HCT116 (cell line): Measurements from ENCODE around the gene ERVH48-1. TPM values are rescaled to one million over a fixed set of nuclear protein-coding genes. Genes with fewer than 3 reads are reported as not detected.

ENCODE experiments used
- ATAC-seq: fragments of 200-7000 bp; cut with Tn5 transposase; 2 replicates; pipeline ENCODE4 v1.9.1; 2020; ENCODE audit warnings: mild to moderate bottlenecking, moderate library complexity
- Bru-seq: library from RNA; stranded (reverse); fragments of 400-500 nt; gene quantifications from one replicate; lab custom pipeline; 2021; lab: Mats Ljungman, UMichigan
- BruChase-seq, 2 experiments: library from RNA; stranded (reverse); fragments of 400-500 nt; gene quantifications; one replicate each; lab custom pipeline; 2021; lab: Mats Ljungman, UMichigan
- BruUV-seq: library from RNA; stranded (reverse); fragments of 400-500 nt; replicated peaks from 2 replicates; lab custom pipeline; 2021; lab: Mats Ljungman, UMichigan
- CTCF ChIA-PET: fragments of 300-600 bp; sonication (Branson Sonifier 250); formaldehyde crosslinking; loops from one replicate; lab custom pipeline; 2021; ENCODE audit warnings: antibody characterized with exemption; lab: Charles Lee
- POLR2A ChIA-PET: fragments of 300-600, 350-600 bp; sonication (Branson Sonifier 250); formaldehyde crosslinking; loops from one replicate; lab custom pipeline; 2021; ENCODE audit warnings: antibody characterized with exemption; lab: Charles Lee
- RAD21 ChIA-PET, 2 experiments: fragments of 300-600 bp; sonication (Branson Sonifier 250); formaldehyde crosslinking; loops; one replicate each; lab custom pipeline; 2023; ENCODE audit warnings: low total read pairs in 2 of 2; ENCODE audit not compliant: uncharacterized antibody in 2 of 2, unreplicated experiment in 2 of 2, low non-redundant PET in 1 of 2; lab: Charles Lee
- DNase-seq: peaks from one replicate; pipeline ENCODE4 v3.0.0-alpha.2; 2010; ENCODE audit warnings: low read depth, low spot score
- H2AFZ ChIP-seq: fragments of 200-600 bp; shearing (Covaris generic), sonication (generic); 2 replicates; pipeline ENCODE4 v1.6.1; 2017; ENCODE audit warnings: low read depth, mixed run types, mixed read lengths, antibody characterized with exemption, low read length; ENCODE audit not compliant: poor library complexity, severe bottlenecking
- H3K27ac ChIP-seq: 2 replicates; pipeline ENCODE4 v1.5.1; 2012; ENCODE audit warnings: low read depth, low read length
- H3K27me3 ChIP-seq: fragments of 200-600 bp; sonication (generic); 2 replicates; pipeline ENCODE4 v1.6.1; 2016; ENCODE audit warnings: mixed run types, low read length, mixed read lengths; ENCODE audit not compliant: insufficient read depth
- H3K36me3 ChIP-seq, 2 experiments: fragments of 200-500 bp in 1 of 2; fragments of 200-600 bp in 1 of 2; sonication (Bioruptor generic) in 1 of 2; sonication (generic) in 1 of 2; 2 replicates each; pipeline versions ENCODE4 v1.5.1 to v1.6.1; 2014 to 2016; ENCODE audit warnings: low read length in 2 of 2, inconsistent platforms in 1 of 2, mixed read lengths in 1 of 2, mixed run types in 1 of 2; ENCODE audit not compliant: insufficient read depth in 2 of 2, control insufficient read depth in 1 of 2
- H3K4me1 ChIP-seq, 2 experiments: fragments of 200-600 bp in 1 of 2; sonication (generic) in 1 of 2; 2 replicates each; pipeline versions ENCODE4 v1.5.1 to v1.6.1; 2012 to 2017; ENCODE audit warnings: low read length in 2 of 2, inconsistent platforms in 1 of 2, mild to moderate bottlenecking in 1 of 2, mixed read lengths in 1 of 2, mixed run types in 1 of 2, moderate library complexity in 1 of 2; ENCODE audit not compliant: insufficient read depth in 2 of 2, control insufficient read depth in 1 of 2
- H3K4me2 ChIP-seq: fragments of 200-600 bp; sonication (generic); 2 replicates; pipeline ENCODE4 v1.6.1; 2017; ENCODE audit warnings: mixed run types, low read length, mixed read lengths
- H3K4me3 ChIP-seq, 2 experiments: fragments of 200-600 bp in 1 of 2; sonication (generic) in 1 of 2; replicated peaks in 1 of 2; 2 replicates each; pipeline ENCODE4 v1.5.1; 2011 to 2016; ENCODE audit warnings: low read length in 2 of 2, control low read depth in 1 of 2, low read depth in 1 of 2, mild to moderate bottlenecking in 1 of 2, mixed read lengths in 1 of 2, mixed run types in 1 of 2
- H3K79me2 ChIP-seq: fragments of 200-600 bp; sonication (generic); 2 replicates; pipeline ENCODE4 v1.6.1; 2017; ENCODE audit warnings: mild to moderate bottlenecking, mixed run types, low read length, moderate library complexity, mixed read lengths; ENCODE audit not compliant: insufficient read depth
- H3K9ac ChIP-seq: fragments of 200-600 bp; sonication (generic); 2 replicates; pipeline ENCODE4 v1.6.1; 2016; ENCODE audit warnings: low read length, mixed read lengths
- H3K9me2 ChIP-seq: fragments of 200-600 bp; sonication (generic), shearing (Covaris generic); 2 replicates; pipeline ENCODE4 v1.6.1; 2017; ENCODE audit warnings: mixed run types, mild to moderate bottlenecking, moderate library complexity; ENCODE audit not compliant: insufficient read depth
- H3K9me3 ChIP-seq, 2 experiments: fragments of 200-500 bp in 1 of 2; fragments of 200-600 bp in 1 of 2; sonication (Bioruptor generic) in 1 of 2; sonication (generic) in 1 of 2; 2 replicates each; pipeline ENCODE4 v1.6.1; 2014 to 2017; ENCODE audit warnings: low read length in 2 of 2, mixed read lengths in 2 of 2, inconsistent platforms in 1 of 2, low read depth in 1 of 2, mild to moderate bottlenecking in 1 of 2, mixed run types in 1 of 2, moderate library complexity in 1 of 2; ENCODE audit not compliant: control insufficient read depth in 1 of 2, insufficient read depth in 1 of 2
- H4K20me1 ChIP-seq: fragments of 200-600 bp; sonication (generic), shearing (Covaris generic); 2 replicates; pipeline ENCODE4 v1.6.1; 2017; ENCODE audit warnings: mixed run types, mild to moderate bottlenecking, moderate library complexity; ENCODE audit not compliant: insufficient read depth
- CBX3 ChIP-seq: IDR thresholded peaks from 2 replicates; pipeline ENCODE4 v1.6.1; 2012; ENCODE audit warnings: low read depth
- FOSL1 ChIP-seq: IDR thresholded peaks from 2 replicates; pipeline ENCODE4 v1.6.1; 2012; ENCODE audit warnings: low read depth
- SRF ChIP-seq: IDR thresholded peaks from 2 replicates; pipeline ENCODE4 v1.6.1; 2012; ENCODE audit warnings: low read depth
- TCF7L2 ChIP-seq: IDR thresholded peaks from 2 replicates; pipeline ENCODE4 v1.7.0; 2011; ENCODE audit warnings: borderline replicate concordance, inconsistent platforms; ENCODE audit not compliant: insufficient read depth, insufficient read length; ENCODE audit errors: extremely low read depth
- intact Hi-C: fragments of 100-400 bp; cut with micrococcal nuclease; formaldehyde crosslinking; loops from 2 replicates; pipeline ENCODE4 v1.10.0; 2022
- long read RNA-seq: library from polyadenylated mRNA; unstranded; transcript quantifications from one replicate; pipeline ENCODE4 v2.0.0, GENCODE V29; 2021; ENCODE audit not compliant: unreplicated experiment
- polyA plus RNA-seq: library from polyadenylated mRNA; unstranded; fragments of >200 nt; gene quantifications from 2 replicates; pipeline ENCODE4 v1.2.1, GENCODE V29; 2012; ENCODE audit warnings: missing spikeins
- total RNA-seq: library from RNA; stranded (reverse); gene quantifications from one replicate; pipeline ENCODE4 v1.2.1, GENCODE V29; 2021; ENCODE audit not compliant: unreplicated experiment
- TF ChIP-seq, protein P1 (sequence below): IDR thresholded peaks from 2 replicates; pipeline ENCODE4 v1.6.1; 2011; ENCODE audit warnings: mild to moderate bottlenecking, low read length, moderate library complexity; ENCODE audit not compliant: insufficient replicate concordance; ENCODE audit errors: extremely low read depth

ERVH48-1 gene
- total RNA-seq (not detected), Bru-seq, nascent RNA (not detected), BruChase-seq, experiment 1, labeled RNA remaining after a 6-hour chase (percentile 12 among the genes with signal in this experiment), BruChase-seq, experiment 2, labeled RNA remaining after a 2-hour chase (not detected)
- polyA plus RNA-seq: 0.10 TPM in 1 of 2 replicates, not detected in the other
- long read RNA-seq: 0 reads

DNA sequence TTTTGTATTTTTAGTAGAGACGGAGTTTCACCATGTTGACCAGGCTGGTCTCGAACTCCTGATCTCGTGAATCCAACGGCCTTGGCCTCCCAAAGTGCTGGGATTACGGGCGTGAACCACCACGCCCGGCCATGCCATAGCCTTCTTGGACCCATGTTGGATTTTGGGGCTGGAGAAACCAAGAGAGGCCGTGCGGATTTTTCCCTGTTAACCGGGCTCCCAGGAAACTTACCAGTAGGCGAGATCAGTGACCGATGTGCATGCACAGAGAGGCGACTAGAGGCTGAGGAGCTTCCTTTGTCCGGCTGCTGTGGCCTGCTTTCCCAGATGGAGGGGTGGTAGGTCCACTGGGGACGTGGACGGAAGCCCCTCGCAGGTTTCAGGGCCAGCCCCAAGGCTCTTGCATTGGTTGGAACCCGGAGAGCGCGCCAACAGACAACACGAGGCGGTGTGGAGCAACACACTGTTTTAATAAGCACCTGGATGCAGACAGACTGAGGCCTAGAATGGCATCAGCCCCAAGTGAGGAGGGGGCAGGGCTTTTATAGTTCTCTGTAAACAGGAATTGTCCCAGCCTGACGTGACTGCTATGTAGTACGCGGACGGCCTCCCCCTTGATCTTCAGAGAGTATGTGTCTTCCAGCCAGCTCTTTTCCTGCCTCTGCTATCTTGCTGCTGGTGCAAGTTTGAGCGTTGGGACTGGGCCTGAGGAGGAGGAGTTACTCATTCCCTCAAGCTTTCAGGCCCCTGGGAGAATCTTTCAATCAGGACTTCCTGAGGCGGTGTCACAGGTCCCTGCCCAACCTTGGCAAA lies at the start of gene ERVH48-1:
Gene ERVH48-1 (minus strand): TSS at position 517 of the 813 bp plus-strand sequence. CDS start 6,624 bp downstream, outside the sequence.
- no peak for DNase-seq
- H3K9me2 ChIP-seq: no peaks in the 10 kb centered on the region
- intact Hi-C loops: no loop called here
- no TSS peak for BruUV-seq
- H3K4me1 ChIP-seq: peaks cover 7 to 13% of the 10 kb centered on the region in 2 experiments; a peak in 3 of 4 replicates
- H3K9ac ChIP-seq: peak within 1 kb of the TSS; percentile 67; the same call in 1 of the 2 replicates
- ChIA-PET POLR2A (interaction anchor here (0.6 kb wide), 1 partner anchor 66 kb away, joined by 3 read pairs; no protein-coding TSS in a partner anchor), CTCF (no interaction called here), RAD21 (no interaction called here)
- H4K20me1 ChIP-seq: no peaks in the 10 kb centered on the region
- peak within 1 kb of the TSS; percentile 67; the same call in 1 of the 2 replicates for H3K27ac ChIP-seq
- no peaks in the 10 kb centered on the region for H3K27me3 ChIP-seq
- ATAC-seq: no peak
- no peak within 1 kb of the TSS for H2AFZ ChIP-seq
- H3K79me2 ChIP-seq: no peaks in the 10 kb centered on the region
- peak within 1 kb of the TSS; percentile 67 for H3K4me2 ChIP-seq
- H3K9me3 ChIP-seq: no peaks in the 10 kb centered on the region
- H3K36me3 ChIP-seq: no peaks in the 10 kb centered on the region
- TF ChIP-seq TCF7L2 (no peak), SRF (no peak), CBX3 (no peak), FOSL1 (no peak)
- TF ChIP-seq, protein P1, sequence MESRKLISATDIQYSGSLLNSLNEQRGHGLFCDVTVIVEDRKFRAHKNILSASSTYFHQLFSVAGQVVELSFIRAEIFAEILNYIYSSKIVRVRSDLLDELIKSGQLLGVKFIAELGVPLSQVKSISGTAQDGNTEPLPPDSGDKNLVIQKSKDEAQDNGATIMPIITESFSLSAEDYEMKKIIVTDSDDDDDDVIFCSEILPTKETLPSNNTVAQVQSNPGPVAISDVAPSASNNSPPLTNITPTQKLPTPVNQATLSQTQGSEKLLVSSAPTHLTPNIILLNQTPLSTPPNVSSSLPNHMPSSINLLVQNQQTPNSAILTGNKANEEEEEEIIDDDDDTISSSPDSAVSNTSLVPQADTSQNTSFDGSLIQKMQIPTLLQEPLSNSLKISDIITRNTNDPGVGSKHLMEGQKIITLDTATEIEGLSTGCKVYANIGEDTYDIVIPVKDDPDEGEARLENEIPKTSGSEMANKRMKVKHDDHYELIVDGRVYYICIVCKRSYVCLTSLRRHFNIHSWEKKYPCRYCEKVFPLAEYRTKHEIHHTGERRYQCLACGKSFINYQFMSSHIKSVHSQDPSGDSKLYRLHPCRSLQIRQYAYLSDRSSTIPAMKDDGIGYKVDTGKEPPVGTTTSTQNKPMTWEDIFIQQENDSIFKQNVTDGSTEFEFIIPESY: no peak
- no peak within 1 kb of the TSS for H3K4me3 ChIP-seq
